T-helper 1 cell treated with Interleukin-12 subunit alpha and Interleukin-12 subunit beta and Interleukin-4 antibody, amounts not matched to agents 30 ng/mL and 1 ng/mL, for 36 hours (primary cell): ENCODE results near the gene PIK3CD. TPM values are rescaled to one million over a fixed set of nuclear protein-coding genes. Genes with fewer than 3 reads are reported as not detected.

Experiments
- intact Hi-C: fragments of 100-400 bp; cut with micrococcal nuclease; formaldehyde crosslinking; loops from one replicate; pipeline ENCODE4 v1.15.1; 2024
- total RNA-seq: library from RNA; stranded (reverse); gene quantifications from 2 replicates; pipeline ENCODE4 v1.2.3, GENCODE V29; 2022

PIK3CD gene
- total RNA-seq, 1 donor from 2014 or later = 357 TPM

GRCh38 chr1:9715536-9716226 is 64.2 kb downstream of the PIK3CD start:
- intact Hi-C loops = loop anchor here (2.0 to 5.0 kb wide), 2 partner anchors 29 to 288 kb away; no protein-coding TSS in a partner anchor

GRCh38 chr1:9716404-9717192 is 65.1 kb downstream of the PIK3CD start:
- intact Hi-C loops = loop anchor here (1.0 to 5.0 kb wide), 6 partner anchors 12 to 289 kb away; partner anchors contain the start of gene CTNNBIP1

DNA sequence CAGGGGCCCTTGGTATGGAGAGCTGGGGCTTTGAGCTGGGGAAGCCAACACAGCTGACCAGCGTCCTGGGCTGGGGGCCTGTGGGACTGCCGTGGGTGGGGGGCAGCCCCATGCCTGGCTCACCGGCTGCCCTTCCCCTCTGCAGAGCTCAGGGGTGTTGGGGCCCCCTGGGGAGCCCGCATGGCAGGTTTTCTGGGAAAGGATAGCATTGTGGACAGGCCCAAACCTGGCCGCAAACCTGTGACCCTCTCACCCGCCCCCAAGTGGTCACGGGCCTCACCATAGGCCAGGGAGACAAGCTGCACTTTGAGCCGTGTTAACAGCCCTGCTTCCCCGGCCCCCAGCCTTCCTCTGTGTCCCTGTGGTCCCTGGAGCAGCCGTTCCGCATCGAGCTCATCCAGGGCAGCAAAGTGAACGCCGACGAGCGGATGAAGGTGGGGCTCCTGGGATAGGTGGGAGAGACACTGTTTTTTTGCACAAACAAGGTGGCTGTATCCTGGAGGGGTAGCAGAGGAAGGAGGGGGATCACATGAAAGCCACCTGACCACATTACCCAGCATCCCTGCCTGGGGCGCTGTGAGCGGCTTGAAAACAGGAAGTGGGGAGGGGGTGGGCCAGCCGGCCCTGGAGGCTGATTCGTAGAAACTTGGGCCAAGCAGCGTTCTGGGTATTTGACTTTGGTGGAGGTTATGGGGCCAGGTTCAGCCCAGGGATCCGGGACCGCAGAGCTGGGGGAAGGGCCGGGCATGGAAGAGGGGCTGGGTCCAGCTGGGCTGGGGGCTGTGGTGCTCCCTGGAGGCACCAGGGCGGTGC is 65.9 kb downstream of the PIK3CD start:
- intact Hi-C loops = loop anchor here (1.0 to 5.0 kb wide), 6 partner anchors 11 to 290 kb away; partner anchors contain the start of gene CTNNBIP1

DNA sequence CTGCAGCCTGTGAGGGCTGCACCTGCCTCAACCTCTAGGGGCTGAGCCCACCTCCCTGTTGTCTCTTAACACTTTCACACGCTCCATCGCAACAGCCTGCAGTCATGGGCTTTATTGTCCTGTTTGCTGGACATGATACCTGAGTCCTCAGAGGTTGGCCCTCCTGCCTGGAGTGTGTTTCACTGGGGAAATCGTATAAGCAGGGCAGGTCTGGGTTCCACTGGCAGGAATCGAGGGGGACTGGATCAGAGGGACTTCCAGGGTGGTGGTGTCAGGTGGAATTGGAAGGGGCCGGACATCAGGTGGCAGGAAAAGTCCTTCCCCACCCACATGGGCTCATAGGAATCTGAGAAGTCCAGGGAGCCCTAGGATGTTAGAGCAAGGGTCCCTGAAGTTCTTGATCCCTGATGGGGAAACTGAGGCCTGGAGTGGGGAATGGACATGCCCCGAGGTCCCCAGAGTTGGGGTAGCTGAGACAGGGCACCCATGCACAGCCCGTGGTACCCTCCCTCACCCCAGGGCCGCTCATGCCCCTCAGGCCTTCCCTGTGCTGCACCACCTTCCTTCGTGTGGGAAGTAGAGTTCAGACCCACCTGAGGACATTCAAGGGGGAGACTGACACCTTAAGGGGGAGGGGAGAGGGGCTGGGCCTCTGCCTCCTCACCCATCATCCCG is 66.6 kb downstream of the PIK3CD start:
- intact Hi-C loops = loop anchor here (5.0 kb wide), 1 partner anchor 291 kb away; no protein-coding TSS in a partner anchor

GRCh38 chr1:9719978-9720722 is 68.6 kb downstream of the PIK3CD start:
- intact Hi-C loops = loop anchor here (5.0 kb wide), 1 partner anchor 293 kb away; no protein-coding TSS in a partner anchor

DNA sequence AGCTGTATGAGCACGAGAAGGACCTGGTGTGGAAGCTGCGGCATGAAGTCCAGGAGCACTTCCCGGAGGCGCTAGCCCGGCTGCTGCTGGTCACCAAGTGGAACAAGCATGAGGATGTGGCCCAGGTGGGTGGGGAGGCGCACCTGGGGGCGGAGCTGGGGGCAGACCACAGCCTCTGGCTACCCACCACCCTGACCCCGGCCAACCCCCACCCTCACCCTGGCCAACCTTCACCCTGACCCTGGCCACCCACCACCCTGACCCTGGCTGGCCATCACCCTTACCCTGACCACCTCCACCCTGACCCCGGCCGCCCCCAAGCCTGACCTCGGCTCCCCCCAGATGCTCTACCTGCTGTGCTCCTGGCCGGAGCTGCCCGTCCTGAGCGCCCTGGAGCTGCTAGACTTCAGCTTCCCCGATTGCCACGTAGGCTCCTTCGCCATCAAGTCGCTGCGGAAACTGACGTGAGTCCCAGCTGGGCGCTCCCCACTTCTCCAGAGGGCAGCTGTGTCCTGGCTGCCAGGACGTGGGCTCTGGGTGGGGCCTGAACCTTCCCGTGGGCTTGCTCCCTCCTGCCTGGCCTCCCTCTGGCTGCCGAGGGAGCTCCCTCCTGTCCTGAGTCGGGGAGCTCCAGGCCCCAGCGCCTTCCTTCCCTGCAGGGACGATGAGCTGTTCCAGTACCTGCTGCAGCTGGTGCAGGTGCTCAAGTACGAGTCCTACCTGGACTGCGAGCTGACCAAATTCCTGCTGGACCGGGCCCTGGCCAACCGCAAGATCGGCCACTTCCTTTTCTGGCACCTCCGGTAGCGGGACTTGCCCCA is 69.5 kb downstream of the PIK3CD start:
- intact Hi-C loops = no loop called here

DNA sequence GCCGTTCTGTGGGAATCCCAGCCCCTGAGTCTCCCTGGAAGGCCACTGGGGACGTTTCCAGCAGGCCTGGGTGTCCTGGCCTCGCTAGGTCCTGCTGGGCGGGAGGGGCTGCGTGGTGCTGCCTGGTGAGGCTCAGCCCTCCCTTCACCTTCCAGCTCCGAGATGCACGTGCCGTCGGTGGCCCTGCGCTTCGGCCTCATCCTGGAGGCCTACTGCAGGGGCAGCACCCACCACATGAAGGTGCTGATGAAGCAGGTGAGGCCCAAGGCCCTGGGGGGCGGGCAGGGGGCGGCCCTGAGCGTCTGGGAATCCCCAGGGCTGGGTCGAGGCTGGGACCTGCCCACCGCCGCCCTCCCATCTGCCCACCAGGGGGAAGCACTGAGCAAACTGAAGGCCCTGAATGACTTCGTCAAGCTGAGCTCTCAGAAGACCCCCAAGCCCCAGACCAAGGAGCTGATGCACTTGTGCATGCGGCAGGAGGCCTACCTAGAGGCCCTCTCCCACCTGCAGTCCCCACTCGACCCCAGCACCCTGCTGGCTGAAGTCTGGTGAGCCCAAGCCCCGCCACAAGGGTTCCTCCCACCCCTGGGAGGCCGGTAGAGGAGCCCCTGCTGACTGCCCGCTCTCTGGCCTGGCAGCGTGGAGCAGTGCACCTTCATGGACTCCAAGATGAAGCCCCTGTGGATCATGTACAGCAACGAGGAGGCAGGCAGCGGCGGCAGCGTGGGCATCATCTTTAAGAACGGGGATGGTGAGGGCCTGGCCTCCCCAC is 70.3 kb downstream of the PIK3CD start:
- intact Hi-C loops = no loop called here

GRCh38 chr1:9722378-9722749 is 70.8 kb downstream of the PIK3CD start:
- intact Hi-C loops = no loop called here

DNA sequence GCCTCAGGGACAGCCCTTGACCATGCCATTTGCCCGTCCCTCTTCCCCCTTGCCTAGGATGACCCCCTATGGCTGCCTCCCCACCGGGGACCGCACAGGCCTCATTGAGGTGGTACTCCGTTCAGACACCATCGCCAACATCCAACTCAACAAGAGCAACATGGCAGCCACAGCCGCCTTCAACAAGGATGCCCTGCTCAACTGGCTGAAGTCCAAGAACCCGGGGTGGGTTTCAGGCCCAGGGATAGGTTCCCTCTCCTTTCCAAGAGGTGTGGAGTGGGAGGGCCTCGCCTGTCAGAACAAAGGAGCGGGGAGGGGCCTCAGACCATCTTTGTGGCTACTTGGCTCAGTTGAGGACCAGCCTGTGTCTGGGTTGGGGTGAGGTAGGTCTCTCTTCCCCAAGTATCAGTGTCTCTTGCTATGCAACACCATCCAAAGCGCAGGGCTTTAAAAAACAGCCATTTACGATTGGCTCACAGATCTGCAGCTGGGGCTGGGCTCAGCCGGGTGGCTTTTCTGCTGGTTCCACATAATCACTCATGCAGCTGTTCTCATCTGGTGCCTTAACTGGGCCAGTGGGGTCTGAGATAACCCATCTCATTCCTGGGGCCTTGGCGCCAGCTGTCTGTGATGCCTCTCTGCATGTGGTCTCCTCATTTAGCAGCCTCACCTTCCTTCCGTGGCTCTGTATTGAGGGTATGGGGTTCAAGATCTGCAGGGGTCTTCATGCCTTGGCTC is 71.7 kb downstream of the PIK3CD start:
- intact Hi-C loops = no loop called here

DNA sequence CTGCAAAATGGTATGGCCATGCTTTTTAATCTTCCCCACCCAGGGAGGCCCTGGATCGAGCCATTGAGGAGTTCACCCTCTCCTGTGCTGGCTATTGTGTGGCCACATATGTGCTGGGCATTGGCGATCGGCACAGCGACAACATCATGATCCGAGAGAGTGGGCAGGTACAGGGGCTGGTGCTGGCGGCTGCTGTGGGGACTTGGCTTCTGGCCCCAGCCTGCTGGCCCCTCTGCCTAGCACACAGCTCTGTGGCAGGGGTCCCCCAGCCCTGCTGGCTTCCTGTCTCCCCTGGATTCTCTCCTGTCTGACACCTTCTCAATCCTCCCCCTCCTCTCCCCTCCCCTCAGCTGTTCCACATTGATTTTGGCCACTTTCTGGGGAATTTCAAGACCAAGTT is 72.4 kb downstream of the PIK3CD start:
- intact Hi-C loops = no loop called here

GRCh38 chr1:9724706-9725476 is 73.4 kb downstream of the PIK3CD start:
- intact Hi-C loops = loop anchor here (1.0 to 5.0 kb wide), 2 partner anchors 97 to 142 kb away; partner anchors contain the start of gene CLSTN1

- intact Hi-C loops = loop anchor here (5.0 kb wide), 1 partner anchor 96 kb away; the partner anchor contains the start of gene CLSTN1
These were observed 74.9 kb downstream of the PIK3CD start for GRCh38 chr1:9726406-9726805.

- intact Hi-C loops = loop anchor here (5.0 kb wide), 1 partner anchor 95 kb away; the partner anchor contains the start of gene CLSTN1
These were observed 75.5 kb downstream of the PIK3CD start for GRCh38 chr1:9726905-9727595.

- intact Hi-C loops = loop anchor here (1.0 to 5.0 kb wide), 4 partner anchors 11 to 214 kb away; partner anchors contain the start of genes CLSTN1, LZIC and NMNAT1
These were observed 77.1 kb downstream of the PIK3CD start for GRCh38 chr1:9728451-9729295.

DNA sequence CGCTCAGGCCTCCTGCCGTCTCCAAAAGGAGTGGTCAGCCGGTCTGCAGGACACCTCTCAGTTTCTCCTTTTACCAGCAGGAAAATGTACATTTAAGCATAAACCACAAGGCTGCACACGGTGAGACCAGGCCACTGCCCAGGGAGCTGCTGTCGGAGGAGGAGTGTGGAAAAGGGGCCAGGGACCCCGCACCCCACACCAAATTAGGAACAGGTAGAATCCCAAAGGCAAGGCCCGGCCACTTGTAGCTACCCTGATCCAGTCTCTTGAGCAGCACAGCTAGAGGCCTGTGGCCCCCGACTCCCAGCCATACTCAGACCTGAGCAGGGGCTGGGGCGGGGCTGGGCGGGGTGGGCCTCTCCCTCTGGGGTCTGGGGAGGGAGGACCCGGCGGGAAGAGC is 78.0 kb downstream of the PIK3CD start:
- intact Hi-C loops = loop anchor here (2.0 to 5.0 kb wide), 2 partner anchors 93 to 213 kb away; partner anchors contain the start of genes CLSTN1, LZIC and NMNAT1
